Smooth muscle cell (in vitro differentiated cells): ENCODE measurements around the gene NRCAM. TPM values are rescaled to one million over a fixed set of nuclear protein-coding genes. Genes with fewer than 3 reads are reported as not detected.

Experiments used
- DNase-seq: peaks from one replicate; lab custom pipeline; 2025; ENCODE audit not compliant: unreplicated experiment; lab: John Stamatoyannopoulos, UW
- H2AFZ ChIP-seq: fragments of 200-600 bp; sonication (generic); 2 replicates; pipeline ENCODE4 v1.6.0; 2016; ENCODE audit warnings: antibody characterized with exemption, low read depth, mild to moderate bottlenecking
- H3F3A ChIP-seq: fragments of 200-600 bp; sonication (generic); 2 replicates; pipeline ENCODE4 v1.6.0; 2017; ENCODE audit warnings: antibody characterized with exemption, low read depth
- H3K27ac ChIP-seq: fragments of 200-600 bp; sonication (generic); 2 replicates; pipeline ENCODE4 v1.5.1; 2016; ENCODE audit warnings: low read depth, mild to moderate bottlenecking
- H3K27me3 ChIP-seq: fragments of 200-600 bp; sonication (generic); 2 replicates; pipeline ENCODE4 v1.6.1; 2016; ENCODE audit warnings: low read depth, mild to moderate bottlenecking
- H3K36me3 ChIP-seq: fragments of 200-600 bp; sonication (generic); 2 replicates; pipeline ENCODE4 v1.5.1; 2016; ENCODE audit warnings: low read depth
- H3K4me1 ChIP-seq: fragments of 200-600 bp; sonication (generic); 2 replicates; pipeline ENCODE4 v1.5.1; 2016; ENCODE audit warnings: low read depth
- H3K4me2 ChIP-seq: fragments of 200-600 bp; sonication (generic); 2 replicates; pipeline ENCODE4 v1.6.0; 2016; ENCODE audit warnings: mild to moderate bottlenecking
- H3K4me3 ChIP-seq: fragments of 200-600 bp; sonication (generic); 2 replicates; pipeline ENCODE4 v1.5.1; 2016; ENCODE audit warnings: mild to moderate bottlenecking
- H3K79me2 ChIP-seq: fragments of 200-600 bp; sonication (generic); 2 replicates; pipeline ENCODE4 v1.6.0; 2016; ENCODE audit warnings: low read depth, mild to moderate bottlenecking
- H3K9ac ChIP-seq: fragments of 200-600 bp; sonication (generic); 2 replicates; pipeline ENCODE4 v1.6.0; 2016; ENCODE audit warnings: low read depth
- H3K9me3 ChIP-seq: fragments of 200-600 bp; sonication (generic); replicated peaks from 2 replicates; pipeline ENCODE4 v1.5.1; 2016; ENCODE audit warnings: low read depth
- H4K20me1 ChIP-seq: fragments of 200-600 bp; sonication (generic); 2 replicates; pipeline ENCODE4 v1.6.0; 2016; ENCODE audit warnings: low read depth
- CTCF ChIP-seq: fragments of 200-600 bp; sonication (generic); IDR thresholded peaks from 2 replicates; pipeline ENCODE4 v1.5.1; 2017; ENCODE audit warnings: borderline replicate concordance, mild to moderate bottlenecking, antibody characterized with exemption; ENCODE audit not compliant: insufficient read depth, poor library complexity, severe bottlenecking
- whole genome bisulfite sequencing: methylation state at CpG from one replicate; pipeline ENCODE4 v1.1.7; 2016; ENCODE audit warnings: low lambda C conversion rate; 5-methylcytosine and 5-hydroxymethylcytosine counted together
- polyA plus RNA-seq: library from polyadenylated mRNA; unstranded; fragments of >200 nt; fragmentation: Nextera tagmentation; extraction: Ambion mirVana; gene quantifications from 2 replicates; pipeline ENCODE4 v1.2.1, GENCODE V29; 2016
- total RNA-seq: library from RNA; depleted of rRNA; stranded (reverse); fragments of >200 nt; gene quantifications from 2 replicates; pipeline ENCODE4 v1.2.3, GENCODE V29; 2014

Gene NRCAM
- total and polyA plus RNA-seq, 2 experiments from 2014 or later = 0.49 TPM; not detected in 1

GRCh38 chr7:108202743-108203142, 253.5 kb downstream of the NRCAM start:
- Histone ChIP-seq H3F3A (no peaks in the 10 kb centered on the region), H3K27me3 (no peaks in the 10 kb centered on the region), H3K36me3 (no peaks in the 10 kb centered on the region), H3K4me3 (no peak overlapping the region), H3K4me2 (no peak overlapping the region), H3K4me1 (no peaks in the 10 kb centered on the region), H3K79me2 (no peaks in the 10 kb centered on the region), H3K27ac (no peak overlapping the region), H3K9ac (no peak overlapping the region), H2AFZ (no peak overlapping the region), H4K20me1 (no peaks in the 10 kb centered on the region), H3K9me3 (no peaks in the 10 kb centered on the region)
- no peak for DNase-seq
- TF ChIP-seq CTCF = no peak
- WGBS = 62% methylated on average over 4 of the region's 4 CpGs

DNA sequence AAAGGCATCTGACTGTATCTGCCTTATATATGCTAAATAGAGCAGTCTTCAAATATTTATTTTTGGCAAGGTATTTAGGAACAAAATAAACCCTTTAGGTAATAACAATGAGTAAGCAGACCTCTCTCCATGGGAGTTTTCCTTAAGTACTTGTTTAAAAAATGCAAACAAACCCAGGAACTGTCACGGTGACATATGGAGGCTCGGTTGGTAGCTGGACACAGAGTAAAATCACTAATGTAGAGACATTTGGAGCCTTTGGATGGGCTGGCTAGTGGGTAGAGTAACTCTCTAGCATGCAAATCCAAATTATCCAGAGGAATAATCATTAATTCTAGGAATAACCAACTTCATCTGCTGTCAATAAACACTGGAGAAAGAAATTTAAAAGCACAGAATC, 254.5 kb downstream of the NRCAM start:
- Histone ChIP-seq H3F3A (no peaks in the 10 kb centered on the region), H3K79me2 (no peaks in the 10 kb centered on the region), H3K4me2 (no peak overlapping the region), H3K9ac (no peak overlapping the region), H3K36me3 (no peaks in the 10 kb centered on the region), H3K4me1 (no peaks in the 10 kb centered on the region), H3K4me3 (no peak overlapping the region), H3K9me3 (no peaks in the 10 kb centered on the region), H2AFZ (no peak overlapping the region), H3K27me3 (no peaks in the 10 kb centered on the region), H4K20me1 (no peaks in the 10 kb centered on the region), H3K27ac (no peak overlapping the region)
- 76% methylated on average over 2 of the region's 2 CpGs for WGBS
- TF ChIP-seq CTCF = no peak
- DNase-seq = no peak

DNA sequence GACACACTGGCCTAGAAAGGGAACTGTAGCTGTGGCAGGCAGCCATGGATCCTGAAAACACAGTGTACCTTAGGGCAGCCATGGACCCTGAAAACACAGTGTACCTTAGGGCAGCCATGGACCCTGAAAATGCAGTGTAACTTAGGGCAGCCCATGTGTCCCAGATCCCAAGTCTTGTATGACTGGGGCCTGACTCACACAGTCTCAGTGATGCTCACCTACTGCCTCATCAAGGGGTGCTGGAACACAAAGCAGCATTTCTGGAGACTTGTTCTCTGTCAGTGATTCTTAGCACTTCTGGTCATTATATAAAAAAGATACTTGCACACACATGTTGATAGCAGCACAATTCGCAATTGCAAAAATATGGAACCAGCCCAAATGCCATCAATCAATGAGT, 255.9 kb downstream of the NRCAM start:
- no peaks in the 10 kb centered on the region for H3K4me1 ChIP-seq
- H4K20me1 ChIP-seq = no peaks in the 10 kb centered on the region
- no peak overlapping the region for H3K4me3 ChIP-seq
- no peak overlapping the region for H3K9ac ChIP-seq
- no peak overlapping the region for H3K27ac ChIP-seq
- H3F3A ChIP-seq = no peaks in the 10 kb centered on the region
- no peaks in the 10 kb centered on the region for H3K36me3 ChIP-seq
- H3K79me2 ChIP-seq = no peaks in the 10 kb centered on the region
- DNase-seq = no peak
- H3K27me3 ChIP-seq = no peaks in the 10 kb centered on the region
- H3K4me2 ChIP-seq = no peak overlapping the region
- TF ChIP-seq CTCF = no peak
- WGBS = 95% methylated on average over 1 of the region's 1 CpG
- H3K9me3 ChIP-seq = no peaks in the 10 kb centered on the region
- H2AFZ ChIP-seq = no peak overlapping the region

DNA sequence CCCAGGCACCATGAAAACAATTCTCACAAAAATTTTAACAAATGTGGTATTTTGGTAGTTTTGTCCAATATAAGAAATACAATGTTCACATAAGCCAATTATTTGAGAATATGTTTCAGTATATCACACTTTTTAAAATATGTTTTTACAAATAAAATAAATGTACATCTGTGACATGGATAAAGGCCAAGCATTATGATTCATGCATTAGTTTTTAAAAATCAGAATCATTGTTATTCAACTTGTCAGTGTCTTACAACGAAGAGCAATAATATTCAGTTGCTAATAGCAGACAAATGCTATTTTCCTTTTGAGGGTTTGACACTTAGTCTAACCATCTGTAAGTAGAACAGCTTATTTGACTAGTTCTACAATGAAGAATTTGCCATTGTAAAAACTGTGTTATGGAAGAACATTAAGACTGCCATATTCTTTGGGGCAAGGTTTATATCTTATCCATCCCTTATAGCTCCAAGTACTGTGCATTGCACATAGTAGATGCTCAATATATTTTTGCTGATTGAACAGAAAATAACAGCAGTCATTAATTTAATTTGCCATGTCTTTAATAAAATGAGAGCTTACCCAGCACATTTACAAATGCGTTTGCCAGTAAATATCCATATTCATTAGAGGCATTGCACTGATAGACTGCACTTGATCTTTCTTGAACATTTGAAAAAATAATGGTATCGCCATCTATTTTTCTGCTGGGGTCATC, 258.7 kb downstream of the NRCAM start:
- no peak overlapping the region for H3K4me2 ChIP-seq
- WGBS = 94% methylated on average over 3 of the region's 3 CpGs
- no peaks in the 10 kb centered on the region for H3K79me2 ChIP-seq
- H3K4me1 ChIP-seq = no peaks in the 10 kb centered on the region
- H2AFZ ChIP-seq = no peak overlapping the region
- no peaks in the 10 kb centered on the region for H3K9me3 ChIP-seq
- no peak for TF ChIP-seq CTCF
- H3K27ac ChIP-seq = no peak overlapping the region
- H3K4me3 ChIP-seq = no peak overlapping the region
- H4K20me1 ChIP-seq = no peaks in the 10 kb centered on the region
- DNase-seq = no peak
- no peaks in the 10 kb centered on the region for H3K36me3 ChIP-seq
- no peak overlapping the region for H3K9ac ChIP-seq
- H3F3A ChIP-seq = no peaks in the 10 kb centered on the region
- H3K27me3 ChIP-seq = no peaks in the 10 kb centered on the region
